CD4-positive, alpha-beta T cell treated with Interleukin-6 for 4 hours (primary cell): ENCODE results near the gene RXRA.
A peak's percentile ranks its signal among the peaks of the same experiment; 100 is the strongest.

Experiments
- DNase-seq: peaks from one replicate; pipeline ENCODE4 v3.0.0-alpha.2; 2020; ENCODE audit warnings: mixed read lengths

The RXRA gene

DNA sequence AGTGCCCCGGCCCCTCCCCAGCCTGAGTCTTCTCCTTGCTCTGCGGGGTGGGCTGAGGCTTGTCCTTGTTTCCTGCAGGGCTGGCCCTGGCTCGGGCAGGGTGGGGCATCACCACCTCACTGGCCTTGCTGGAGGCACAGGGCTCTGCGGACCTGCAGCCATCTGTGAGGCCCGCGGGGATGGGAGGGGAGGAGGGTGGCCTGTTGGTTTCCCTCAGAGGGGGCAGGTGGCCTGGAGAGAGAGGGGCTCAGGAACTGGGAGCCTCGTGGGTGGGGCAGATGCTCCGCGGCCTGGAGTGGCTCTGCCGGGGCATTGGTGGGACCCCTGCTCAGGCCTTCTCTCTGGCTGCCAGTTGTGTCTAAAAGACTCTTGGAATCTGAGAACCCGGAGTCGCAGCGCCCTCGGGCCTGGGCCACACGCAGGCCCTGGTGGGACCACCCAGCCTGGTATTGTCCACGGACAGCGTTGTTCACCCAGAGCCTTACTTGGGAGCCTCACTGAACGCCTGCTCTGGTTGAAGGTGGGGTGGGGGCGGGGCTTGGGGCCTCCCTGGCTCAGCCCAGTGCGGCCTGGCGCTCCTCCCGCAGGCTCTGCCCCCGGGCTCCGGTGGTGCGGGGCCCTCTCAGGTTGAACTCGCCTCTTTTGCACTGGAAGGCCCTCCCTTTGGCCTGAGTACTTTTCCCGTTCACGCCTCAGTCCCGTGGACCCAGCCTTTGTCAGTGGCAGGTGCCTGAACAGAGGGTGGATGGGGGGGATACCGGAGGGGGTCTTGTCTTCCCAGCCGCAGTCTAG lies 111.3 kb downstream of the RXRA start:
- no peak for DNase-seq

GRCh38 chr9:134438195-134438788 lies 112.0 kb downstream of the RXRA start:
- no peak for DNase-seq

- no peak for DNase-seq
Observed at GRCh38 chr9:134439368-134439784, 113.1 kb downstream of the RXRA start.

GRCh38 chr9:134440636-134441226 lies 114.5 kb downstream of the RXRA start:
- no peak for DNase-seq

DNA sequence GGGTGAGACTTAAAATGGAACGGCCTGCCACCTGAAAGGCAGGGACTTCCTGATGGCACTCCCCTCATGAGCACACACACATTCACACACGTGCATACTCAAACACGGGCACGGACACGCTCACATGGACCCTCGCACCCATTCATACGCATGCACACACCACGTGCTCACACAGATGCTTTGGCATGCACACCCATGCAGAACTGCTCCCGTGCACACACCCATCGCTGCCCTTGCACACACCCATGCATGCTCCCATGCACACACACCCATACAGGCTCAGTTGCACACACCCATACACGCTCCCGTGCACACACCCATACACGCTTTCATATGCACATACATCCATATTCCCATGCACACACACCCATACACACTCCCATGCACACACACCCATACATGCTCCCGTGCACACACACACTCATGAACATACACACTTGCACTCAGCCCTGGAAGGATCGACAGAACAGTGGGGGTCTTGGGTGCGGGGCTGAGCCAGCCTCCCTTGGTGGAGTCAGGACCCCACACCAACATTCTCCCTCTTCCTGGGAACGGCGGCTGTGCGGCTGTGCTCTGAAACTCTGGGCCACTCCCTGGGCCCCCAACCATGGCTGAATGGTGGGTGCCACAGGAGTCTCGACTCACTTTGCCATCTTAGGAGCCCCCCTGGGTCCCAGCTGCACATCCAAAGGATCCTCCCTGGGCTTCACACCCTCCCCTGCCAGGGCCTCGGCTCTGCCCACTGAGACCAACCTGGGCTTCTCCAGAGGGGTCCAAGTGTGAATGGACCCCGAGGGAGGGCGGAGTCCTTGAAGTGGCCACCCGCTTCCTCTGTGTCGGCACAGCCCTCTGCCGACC lies 115.2 kb downstream of the RXRA start:
- DNase-seq = no peak

DNA sequence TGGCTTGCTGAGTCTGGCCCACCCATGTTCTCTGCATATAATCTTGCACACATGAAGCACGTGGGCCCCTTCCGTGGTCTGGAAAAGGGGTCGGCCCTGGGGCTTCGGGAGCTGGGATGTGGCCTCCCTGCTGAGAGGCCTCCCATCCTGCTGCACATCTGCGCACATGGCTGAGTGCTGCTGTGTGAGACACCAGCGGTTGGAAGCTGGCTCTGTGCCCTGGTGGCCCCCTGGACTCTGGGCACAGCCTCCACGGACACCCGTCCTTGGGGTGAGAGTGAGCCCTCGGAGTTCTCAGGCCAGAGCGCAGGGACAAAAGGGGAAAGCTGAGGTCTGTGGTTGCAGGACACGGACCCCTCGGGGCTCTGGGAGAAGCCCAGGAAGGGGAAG lies 115.8 kb downstream of the RXRA start:
- DNase-seq = no peak

- DNase-seq = no peak
Observed at GRCh38 chr9:134442486-134443173, 116.4 kb downstream of the RXRA start.

- peak; percentile 92 for DNase-seq
Observed at GRCh38 chr9:134443174-134444037, 117.2 kb downstream of the RXRA start.

DNA sequence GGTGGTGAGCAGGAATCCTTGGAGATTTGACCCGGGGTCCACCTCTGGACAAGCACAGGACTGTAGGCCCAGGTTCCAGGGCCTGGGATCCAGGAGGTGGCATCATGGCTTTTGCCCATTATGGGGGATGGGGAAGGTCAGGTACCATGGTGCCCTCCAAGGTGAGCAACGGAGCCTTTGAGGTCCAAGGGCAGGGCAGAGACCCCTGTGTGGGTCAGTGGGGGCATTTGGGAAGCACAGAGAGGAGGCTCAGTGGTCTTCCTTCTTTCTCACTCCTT lies 117.7 kb downstream of the RXRA start:
- DNase-seq = no peak

GRCh38 chr9:134445000-134445399 lies 118.7 kb downstream of the RXRA start:
- no peak for DNase-seq

DNA sequence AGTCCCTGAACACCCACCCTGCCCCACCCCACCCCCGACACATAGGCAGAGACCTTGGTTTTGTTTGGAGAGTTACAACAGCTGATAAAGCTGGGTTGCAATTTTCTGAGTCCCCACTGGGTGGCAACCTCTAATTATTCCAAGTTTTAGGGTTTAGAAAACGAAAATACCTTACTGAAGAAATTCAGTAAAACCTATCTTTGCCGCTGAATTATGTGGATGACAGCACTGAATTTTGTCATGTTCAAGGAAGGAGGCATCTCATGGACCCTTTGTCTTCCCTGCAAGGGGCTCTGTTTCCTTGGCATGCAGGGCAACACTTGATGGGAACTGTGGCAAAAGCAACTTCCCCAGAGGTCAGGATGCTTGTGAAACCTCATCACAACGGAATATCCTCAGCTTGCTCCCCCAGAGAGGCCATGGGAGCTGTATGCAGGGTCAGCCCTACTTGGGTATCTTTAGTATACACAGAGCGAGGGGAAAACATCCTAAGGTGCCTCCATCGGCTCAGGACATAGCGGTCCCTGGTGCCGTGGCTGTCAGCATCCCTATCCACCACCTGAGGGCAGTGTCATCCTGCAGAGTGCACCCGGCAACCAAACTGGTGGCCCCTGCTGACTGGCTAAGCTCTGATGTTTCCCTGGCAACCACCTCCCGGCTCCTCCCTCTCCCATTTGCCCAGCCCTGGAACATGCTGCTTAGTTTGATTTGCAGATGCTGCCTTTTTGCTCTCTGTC lies 123.1 kb downstream of the RXRA start:
- DNase-seq = peak; percentile 87

DNA sequence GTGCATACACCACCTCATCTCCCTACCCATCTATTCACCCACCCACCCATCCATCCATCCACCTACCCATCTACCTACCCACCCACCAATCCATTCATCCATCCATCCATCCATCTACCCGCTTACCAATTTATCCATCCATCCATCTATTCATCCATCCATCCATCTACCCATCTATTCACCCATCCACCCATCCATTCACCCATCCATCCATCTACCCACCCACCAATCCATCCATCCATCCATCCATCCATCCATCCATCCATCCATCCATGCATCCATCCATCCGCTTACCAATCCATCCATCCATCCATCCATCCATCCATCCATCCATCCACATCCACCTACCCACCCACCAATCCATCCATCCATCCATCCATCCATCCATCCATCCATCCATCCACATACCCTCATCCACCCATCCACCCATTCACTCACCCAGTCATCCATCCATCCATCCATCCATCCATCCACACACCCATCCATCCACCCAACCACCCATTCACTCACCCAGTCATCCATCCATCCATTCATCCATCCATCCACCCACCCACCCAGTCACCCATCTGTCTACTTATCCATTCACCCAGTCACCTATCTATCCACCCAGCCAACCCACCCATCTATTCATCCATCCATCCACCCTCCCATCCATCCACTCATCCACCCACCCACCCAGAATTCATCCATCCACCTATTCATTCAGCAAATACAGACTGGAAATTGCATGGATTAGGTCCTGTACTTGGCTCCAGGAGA lies 125.6 kb downstream of the RXRA start:
- no peak for DNase-seq

- no peak for DNase-seq
Observed at GRCh38 chr9:134452728-134453127, 126.5 kb downstream of the RXRA start.

GRCh38 chr9:134453776-134454475 lies 127.7 kb downstream of the RXRA start:
- no peak for DNase-seq

GRCh38 chr9:134454476-134454857 lies 128.2 kb downstream of the RXRA start:
- DNase-seq = no peak

GRCh38 chr9:134455021-134455471 lies 128.8 kb downstream of the RXRA start:
- no peak for DNase-seq

DNA sequence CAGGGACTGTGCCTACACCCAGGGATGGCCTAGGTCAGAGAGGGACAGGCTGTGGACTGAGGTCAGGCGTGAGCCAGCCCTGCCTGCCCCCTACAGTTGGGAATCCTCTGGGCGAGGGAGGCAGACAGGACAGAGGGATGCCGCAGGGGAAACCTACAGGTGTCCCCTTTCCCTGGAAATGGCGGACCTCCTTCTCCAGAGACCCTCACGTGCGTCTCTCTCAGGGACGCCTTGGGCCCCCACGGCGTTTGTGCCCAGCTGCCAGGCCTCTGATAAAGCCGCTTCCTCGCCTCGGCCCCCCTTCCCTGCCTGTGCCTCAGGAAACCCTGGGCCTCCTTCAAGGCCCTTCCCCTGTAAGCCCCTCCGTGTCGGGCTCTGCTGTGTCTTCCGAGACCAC lies 129.3 kb downstream of the RXRA start:
- DNase-seq = no peak

DNA sequence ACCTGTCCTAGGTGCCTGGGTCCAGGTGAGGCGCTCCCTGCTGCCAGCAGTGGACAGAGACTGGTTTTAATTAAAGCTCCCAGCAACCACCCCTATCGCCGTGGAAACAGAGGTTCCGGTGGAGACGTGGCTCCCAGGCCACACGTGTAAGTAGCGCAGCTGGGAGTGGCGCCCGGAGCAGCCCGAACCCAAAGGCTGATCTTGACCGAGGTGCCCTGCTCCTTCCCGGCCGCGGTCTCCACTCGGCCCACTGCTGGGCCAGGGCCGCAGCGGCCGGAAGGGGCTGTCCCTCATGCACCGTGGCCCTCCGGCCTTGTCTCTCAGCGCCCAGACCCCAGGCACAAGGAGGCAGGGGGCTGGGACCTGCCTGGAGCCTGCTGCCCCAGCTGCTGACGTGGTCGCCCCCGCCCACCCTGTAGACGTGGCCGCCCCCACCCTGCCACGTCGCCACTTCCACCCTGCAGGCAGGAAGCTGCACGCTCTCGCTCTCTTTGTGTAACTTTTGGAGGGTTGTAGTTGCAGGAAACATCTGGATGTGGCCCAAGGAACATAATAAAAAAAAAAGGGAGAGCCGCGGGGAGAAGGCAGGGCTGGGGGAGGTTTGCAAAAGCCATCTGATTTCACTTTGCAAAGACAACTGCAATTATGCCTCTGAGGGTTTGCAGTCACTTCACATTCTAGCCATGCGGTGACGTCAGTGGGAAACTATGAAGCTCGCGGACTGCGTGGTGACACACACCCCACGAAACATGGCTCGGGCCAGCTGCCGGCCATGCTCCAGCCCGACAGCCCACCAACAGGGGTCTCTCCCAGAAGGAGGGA lies 129.9 kb downstream of the RXRA start:
- DNase-seq = peak; percentile 85
